Measurements from ENCODE around the gene PGD. TPM values are rescaled to one million over a fixed set of nuclear protein-coding genes. Genes with fewer than 3 reads are reported as not detected.

Gene PGD
- total RNA-seq (2022; extraction: Qiagen RNA extraction; ENCODE audit: low read depth) = 1,113 to 1,205 TPM (median 1,146 TPM) in 5 replicates

GRCh38 chr1:10398734-10399443, at the start of gene PGD:
Gene PGD, plus strand, starts transcription at chr1:10399064. Its CDS starts 54 bp downstream, at chr1:10399118.

GRCh38 chr1:10430216-10431069, 31.6 kb downstream of the PGD start, which contains the start of gene CENPS:
Gene CENPS, plus strand, starts transcription at chr1:10430433. Its CDS starts 85 bp downstream, at chr1:10430518.

GRCh38 chr1:10449751-10450150, 50.9 kb downstream of the PGD start, which contains the start of gene CORT:
Gene CORT, plus strand, starts transcription at chr1:10450031. Its CDS starts 193 bp downstream, at chr1:10450224.

Other genes with a start within 250 kb of the PGD start
- gene KIF1B, start 188.5 kb upstream of the PGD start, total RNA-seq (2022; extraction: Qiagen RNA extraction; ENCODE audit: low read depth) = 8.8 to 15.9 TPM (median 13.1 TPM) in 5 replicates
- gene CENPS, start 31.4 kb downstream of the PGD start, total RNA-seq (2022; extraction: Qiagen RNA extraction; ENCODE audit: low read depth) = 25.4 to 36.8 TPM (median 29.0 TPM) in 5 replicates
- 0.25 to 0.28 TPM in 2 of 5 replicates, not detected in the others for gene CORT, start 51.0 kb downstream of the PGD start, total RNA-seq (2022; extraction: Qiagen RNA extraction; ENCODE audit: low read depth)
- 16.2 to 27.0 TPM (median 26.4 TPM) in 5 replicates for gene DFFA, start 73.5 kb downstream of the PGD start, total RNA-seq (2022; extraction: Qiagen RNA extraction; ENCODE audit: low read depth)
- 9.8 to 19.4 TPM (median 15.5 TPM) in 5 replicates for gene PEX14, start 75.9 kb downstream of the PGD start, total RNA-seq (2022; extraction: Qiagen RNA extraction; ENCODE audit: low read depth)